Measurements from ENCODE around the gene FGFR3.

Gene FGFR3

GRCh38 chr4:1789552-1789951, 3.5 kb upstream of the FGFR3 start:
- DNase-seq: no peak

DNA sequence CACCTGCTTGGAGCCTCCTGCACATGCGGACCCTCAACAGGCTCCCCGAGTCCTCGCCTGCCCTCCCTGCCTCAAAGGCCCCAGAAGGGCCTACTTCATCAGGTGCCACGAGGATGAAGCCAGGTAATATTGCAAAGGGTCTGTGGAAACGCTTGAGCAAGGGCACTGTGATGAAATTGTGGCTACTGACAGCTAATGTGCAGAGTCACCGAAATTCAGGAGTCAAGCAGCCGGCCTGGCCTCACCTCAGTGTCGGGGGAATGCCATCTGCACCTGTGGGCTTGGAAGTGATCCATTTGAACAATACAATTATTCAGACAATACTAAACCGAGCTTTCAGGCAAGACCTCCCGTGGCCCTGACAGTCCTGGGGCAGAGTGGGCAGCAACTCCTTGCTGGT, 3.1 kb upstream of the FGFR3 start:
- DNase-seq: no peak

DNA sequence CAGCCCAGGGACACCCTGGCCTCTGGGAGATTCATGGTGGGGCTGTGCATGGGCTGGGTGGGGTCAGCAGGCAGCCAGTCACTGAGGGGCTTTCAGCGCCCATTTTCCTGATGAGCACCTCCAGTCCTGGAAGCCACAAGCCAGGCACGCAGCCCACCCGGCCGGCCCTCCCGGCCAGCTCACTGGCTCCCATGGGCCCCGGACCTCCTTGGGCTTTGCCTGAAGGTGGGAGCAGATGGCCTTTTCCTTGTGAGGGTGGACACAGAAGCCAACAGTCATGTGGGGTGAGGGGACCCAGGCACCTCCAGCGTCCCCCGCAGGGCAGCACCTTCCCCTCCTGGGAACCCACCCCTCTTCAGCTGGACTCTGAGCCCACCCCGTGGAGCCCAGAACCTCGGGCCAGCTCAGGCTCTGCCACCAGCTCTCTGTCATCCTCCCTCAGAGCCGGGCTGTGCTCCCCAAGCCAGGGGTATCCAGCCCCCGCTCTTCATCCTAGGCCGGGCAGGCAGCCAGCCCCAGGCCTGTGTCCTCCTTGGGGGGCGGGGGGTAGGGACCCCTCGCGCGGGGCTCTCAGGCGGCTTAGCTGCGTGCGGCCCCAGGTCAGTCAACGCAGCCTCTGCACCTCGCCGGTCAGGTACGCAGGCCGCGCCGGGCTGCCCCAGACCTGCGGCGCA, 798 bp upstream of the FGFR3 start:
- DNase-seq: no peak

DNA sequence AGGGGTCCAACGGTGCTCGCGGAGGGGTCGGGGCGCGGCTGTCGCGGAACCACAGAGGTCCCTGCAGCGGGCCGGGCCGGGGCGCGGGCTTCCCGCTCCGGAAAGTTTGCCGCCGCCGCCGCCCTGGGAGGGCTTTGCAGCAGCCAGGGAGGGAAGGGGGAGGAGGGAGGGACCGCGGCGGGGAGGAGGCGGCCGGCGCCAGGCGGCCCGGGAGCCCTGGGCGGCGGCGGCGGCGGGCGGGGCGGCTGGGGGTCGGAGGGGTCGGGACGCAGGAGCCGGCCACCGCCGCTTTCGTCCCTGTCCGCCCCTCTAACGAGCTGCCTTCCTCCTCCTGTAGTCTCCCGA, 375 bp downstream of the FGFR3 start:
- no peak for DNase-seq

- no peak for DNase-seq
Measured at GRCh38 chr4:1793940-1794808, 1.1 kb downstream of the FGFR3 start.

GRCh38 chr4:1794809-1795298, 1.8 kb downstream of the FGFR3 start:
- DNase-seq: no peak

GRCh38 chr4:1795299-1796195, 2.5 kb downstream of the FGFR3 start:
- DNase-seq: no peak

GRCh38 chr4:1796486-1797204, 3.6 kb downstream of the FGFR3 start:
- no peak for DNase-seq

- no peak for DNase-seq
Measured at GRCh38 chr4:1797298-1797860, 4.3 kb downstream of the FGFR3 start.

DNA sequence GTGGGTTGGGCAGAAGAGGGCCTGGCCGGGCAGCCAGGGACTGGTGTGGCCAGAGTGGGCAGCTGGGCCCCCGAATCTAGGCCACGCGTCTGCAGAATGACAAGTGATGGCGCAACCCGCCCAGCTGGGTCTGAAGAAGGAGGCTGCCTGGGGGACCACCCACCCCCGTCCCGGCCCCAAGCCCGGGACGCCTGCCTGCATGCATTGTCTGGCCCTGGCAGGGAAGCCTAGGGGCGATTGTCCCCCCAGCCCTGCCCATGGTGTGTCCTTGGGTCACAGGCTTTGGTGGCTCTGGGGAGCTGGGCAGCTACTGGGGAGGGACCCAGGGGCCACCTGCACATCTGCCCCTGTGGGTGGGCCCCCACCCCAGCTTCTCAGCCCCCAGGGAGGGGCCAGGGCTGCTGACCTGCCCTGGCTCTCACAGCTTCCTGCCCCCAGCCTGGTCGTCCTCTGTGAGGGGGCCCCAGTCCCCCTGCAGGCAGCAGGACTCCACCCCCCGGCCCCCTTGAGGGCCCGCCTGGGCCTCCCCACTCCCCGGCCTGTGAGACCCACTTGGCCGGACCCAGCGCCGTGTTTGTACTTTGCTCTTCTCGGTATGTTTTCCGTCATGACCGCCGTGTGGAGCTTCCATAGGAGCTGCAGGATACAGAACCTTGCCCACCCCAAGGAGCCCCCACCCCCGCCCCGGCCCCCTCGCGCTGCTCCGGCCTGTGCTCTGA, 4.9 kb downstream of the FGFR3 start:
- DNase-seq: no peak

- no peak for DNase-seq
Measured at GRCh38 chr4:1798580-1799386, 5.7 kb downstream of the FGFR3 start.

DNA sequence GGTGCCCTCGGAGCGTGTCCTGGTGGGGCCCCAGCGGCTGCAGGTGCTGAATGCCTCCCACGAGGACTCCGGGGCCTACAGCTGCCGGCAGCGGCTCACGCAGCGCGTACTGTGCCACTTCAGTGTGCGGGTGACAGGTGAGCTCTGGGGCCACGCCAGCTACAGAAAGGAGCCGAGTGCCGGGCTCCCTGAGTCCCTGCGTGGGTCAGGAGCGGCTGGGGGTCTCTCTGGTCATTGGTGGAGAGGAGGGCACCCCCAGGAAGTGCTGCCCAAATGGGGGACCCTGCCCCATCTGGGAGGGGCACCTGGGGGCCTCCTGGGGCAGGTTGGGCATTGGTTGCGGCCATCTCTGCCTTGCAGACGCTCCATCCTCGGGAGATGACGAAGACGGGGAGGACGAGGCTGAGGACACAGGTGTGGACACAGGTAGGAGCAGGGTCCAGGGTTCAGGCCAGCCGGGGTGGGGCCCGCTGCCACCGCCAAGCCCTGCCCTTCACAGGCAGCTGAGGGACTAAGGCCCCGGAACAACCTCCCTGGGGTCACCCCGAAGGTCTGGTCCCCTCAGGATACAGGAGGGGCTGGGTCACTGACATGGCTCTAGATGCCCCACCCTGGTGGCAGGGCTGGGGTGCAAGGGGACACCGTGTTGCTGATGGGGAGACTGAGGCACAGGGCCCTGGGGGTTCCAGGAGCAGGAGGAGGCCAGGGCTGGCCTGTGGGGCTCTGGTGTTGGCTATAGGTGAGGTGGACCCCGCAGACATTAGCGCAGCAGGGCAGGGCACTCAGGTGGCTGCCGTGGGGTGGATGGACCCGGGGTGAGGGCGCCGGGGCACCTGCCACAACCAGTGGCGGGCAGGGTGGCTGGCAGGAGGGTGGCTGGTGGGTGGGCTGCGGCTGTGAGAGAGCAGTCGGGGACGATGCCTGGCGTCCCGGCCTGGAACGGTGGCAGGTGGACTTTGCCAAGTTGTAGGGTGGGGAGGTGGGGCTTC, 6.6 kb downstream of the FGFR3 start:
- no peak for DNase-seq

DNA sequence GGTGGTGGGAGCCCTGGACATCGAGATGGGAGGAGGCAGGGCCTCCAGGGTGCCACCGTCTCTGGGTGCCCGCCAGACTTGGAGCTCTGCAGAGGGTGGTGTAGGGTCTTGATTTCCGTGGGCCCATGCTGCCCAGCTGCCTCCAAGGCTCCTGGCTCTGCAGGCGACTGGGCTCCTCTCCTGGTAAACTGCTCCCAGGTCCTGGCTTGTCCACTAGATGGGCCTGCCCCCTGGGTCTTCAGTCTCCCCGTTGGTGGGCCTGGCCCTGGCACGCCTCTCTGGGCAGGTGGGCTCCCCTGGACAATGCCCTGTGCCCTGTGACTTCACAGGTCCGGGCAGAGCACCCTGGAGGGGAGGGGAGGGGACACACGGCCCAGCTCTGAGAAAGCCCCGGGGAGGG, 7.7 kb downstream of the FGFR3 start:
- no peak for DNase-seq

DNA sequence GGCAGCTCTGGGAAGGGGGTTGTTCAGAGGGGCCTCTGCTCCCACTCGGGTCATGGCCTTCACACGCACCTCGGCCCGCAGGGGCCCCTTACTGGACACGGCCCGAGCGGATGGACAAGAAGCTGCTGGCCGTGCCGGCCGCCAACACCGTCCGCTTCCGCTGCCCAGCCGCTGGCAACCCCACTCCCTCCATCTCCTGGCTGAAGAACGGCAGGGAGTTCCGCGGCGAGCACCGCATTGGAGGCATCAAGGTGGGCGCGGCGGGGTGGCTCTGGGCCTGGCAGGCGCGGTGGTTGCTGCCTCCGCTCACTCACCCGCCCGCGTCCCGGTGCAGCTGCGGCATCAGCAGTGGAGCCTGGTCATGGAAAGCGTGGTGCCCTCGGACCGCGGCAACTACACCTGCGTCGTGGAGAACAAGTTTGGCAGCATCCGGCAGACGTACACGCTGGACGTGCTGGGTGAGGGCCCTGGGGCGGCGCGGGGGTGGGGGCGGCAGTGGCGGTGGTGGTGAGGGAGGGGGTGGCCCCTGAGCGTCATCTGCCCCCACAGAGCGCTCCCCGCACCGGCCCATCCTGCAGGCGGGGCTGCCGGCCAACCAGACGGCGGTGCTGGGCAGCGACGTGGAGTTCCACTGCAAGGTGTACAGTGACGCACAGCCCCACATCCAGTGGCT, 8.3 kb downstream of the FGFR3 start:
- no peak for DNase-seq

- no peak for DNase-seq
Measured at GRCh38 chr4:1802151-1802715, 9.1 kb downstream of the FGFR3 start.

- no peak for DNase-seq
Measured at GRCh38 chr4:1802720-1803522, 9.8 kb downstream of the FGFR3 start.
